Panc1 (cell line): ENCODE results near the gene SV2C. TPM values are rescaled to one million over a fixed set of nuclear protein-coding genes. Genes with fewer than 3 reads are reported as not detected.

Source experiments
- ATAC-seq: fragments of 200-7000 bp; cut with Tn5 transposase; 2 replicates; pipeline ENCODE4 v1.9.1; 2020; ENCODE audit warnings: mild to moderate bottlenecking, moderate library complexity
- BruUV-seq: library from RNA; stranded (reverse); fragments of 400-500 nt; replicated peaks from 2 replicates; lab custom pipeline; 2021; lab: Mats Ljungman, UMichigan
- CTCF ChIA-PET: fragments of 300-600 bp; sonication (Branson Sonifier 250); formaldehyde crosslinking; loops from one replicate; lab custom pipeline; 2022; ENCODE audit warnings: antibody characterized with exemption; lab: Charles Lee
- POLR2A ChIA-PET: fragments of 300-600 bp; sonication (Branson Sonifier 250); formaldehyde crosslinking; loops from one replicate; lab custom pipeline; 2022; ENCODE audit warnings: antibody characterized with exemption; lab: Charles Lee
- DNase-seq: peaks from one replicate; pipeline ENCODE4 v3.0.0-alpha.2; 2010; ENCODE audit warnings: low read depth, low spot score
- H3K27ac ChIP-seq: 2 replicates; pipeline ENCODE4 v1.5.1; 2011; ENCODE audit warnings: mild to moderate bottlenecking, low read length, inconsistent platforms
- H3K27me3 ChIP-seq: fragments of 200-500 bp; sonication (Bioruptor generic); 2 replicates; pipeline ENCODE4 v1.6.0; 2014; ENCODE audit warnings: low read length, inconsistent platforms; ENCODE audit not compliant: control insufficient read depth, insufficient read depth
- H3K36me3 ChIP-seq: fragments of 200-500 bp; sonication (Bioruptor generic); 2 replicates; pipeline ENCODE4 v1.5.1; 2014; ENCODE audit warnings: inconsistent platforms, mild to moderate bottlenecking, low read length, moderate library complexity; ENCODE audit not compliant: control insufficient read depth, insufficient read depth
- H3K4me1 ChIP-seq: 2 replicates; pipeline ENCODE4 v1.5.1; 2011; ENCODE audit warnings: inconsistent platforms, mild to moderate bottlenecking, low read length, moderate library complexity; ENCODE audit not compliant: control insufficient read depth, insufficient read depth
- H3K4me3 ChIP-seq, 2 experiments: 2 replicates each; pipeline ENCODE4 v1.5.1; 2011 to 2012; ENCODE audit warnings: low read depth in 2 of 2, low read length in 2 of 2, mild to moderate bottlenecking in 2 of 2, inconsistent platforms in 1 of 2, moderate library complexity in 1 of 2
- H3K9me3 ChIP-seq: fragments of 200-500 bp; sonication (Bioruptor generic); 2 replicates; pipeline ENCODE4 v1.5.1; 2014; ENCODE audit warnings: low read depth, mild to moderate bottlenecking, inconsistent platforms, low read length, moderate library complexity; ENCODE audit not compliant: control insufficient read depth, insufficient read depth
- CTCF ChIP-seq: fragments of 450-650 bp; IDR thresholded peaks from 2 replicates; pipeline ENCODE4 v1.5.1; 2017; ENCODE audit warnings: mild to moderate bottlenecking
- POLR2AphosphoS5 ChIP-seq: IDR thresholded peaks from 2 replicates; pipeline ENCODE4 v1.6.1; 2012; ENCODE audit warnings: mild to moderate bottlenecking, low read depth, low read length, moderate library complexity
- REST ChIP-seq, 2 experiments: IDR thresholded peaks; 2 replicates each; pipeline ENCODE4 v1.6.1; 2011 to 2012; ENCODE audit warnings: low read depth in 2 of 2, control low read depth in 1 of 2, low read length in 1 of 2, mild to moderate bottlenecking in 1 of 2, moderate library complexity in 1 of 2; ENCODE audit not compliant: insufficient read depth in 1 of 2
- SIN3A ChIP-seq: IDR thresholded peaks from 2 replicates; pipeline ENCODE4 v1.6.1; 2012; ENCODE audit warnings: low read depth, mild to moderate bottlenecking, low read length, moderate library complexity, borderline replicate concordance; ENCODE audit not compliant: insufficient read depth
- TCF7L2 ChIP-seq: IDR thresholded peaks from 2 replicates; pipeline ENCODE4 v1.6.1; 2011; ENCODE audit warnings: mild to moderate bottlenecking, low read depth, low read length, inconsistent platforms
- in situ Hi-C: cut with HindIII; loops from 2 replicates; pipeline ENCODE4 v1.10.0; 2016; ENCODE audit warnings: low sequenced_read_pairs, low pct_unique_long_range_greater_than_20kb
- intact Hi-C: fragments of 100-400 bp; cut with micrococcal nuclease; formaldehyde crosslinking; loops from one replicate; pipeline ENCODE4 v1.10.0; 2022; ENCODE audit not compliant: unreplicated experiment
- total RNA-seq: library from RNA; stranded (reverse); gene quantifications from one replicate; pipeline ENCODE4 v1.2.1, GENCODE V29; 2021; ENCODE audit not compliant: unreplicated experiment

SV2C gene
- total RNA-seq, 1 experiment from 2014 or later = not detected

- H3K27me3 ChIP-seq = peaks cover 5% of the 10 kb centered on the region
- H3K4me3 ChIP-seq = no peak overlapping the region
- H3K9me3 ChIP-seq = no peaks in the 10 kb centered on the region
- ChIA-PET POLR2A (no interaction called here), CTCF (no interaction called here)
- no peak for TF ChIP-seq POLR2AphosphoS5
- no peak for TF ChIP-seq SIN3A
- TF ChIP-seq REST (IDR thresholded peaks at IDR 0.05; ENCODE audit: insufficient read depth in 1 of 2, low read depth in 2 of 2, low read length in 1 of 2) = no peak
- in situ Hi-C loops = no loop called here
- H3K36me3 ChIP-seq = no peaks in the 10 kb centered on the region
- no TSS peak for BruUV-seq
- intact Hi-C loops = no loop called here
- no peaks in the 10 kb centered on the region for H3K4me1 ChIP-seq
- DNase-seq = no peak
- H3K27ac ChIP-seq = no peak overlapping the region
- no peak for ATAC-seq
Measured at GRCh38 chr5:76038212-76038611, 45.0 kb upstream of the SV2C start.

GRCh38 chr5:76040806-76041205, 42.4 kb upstream of the SV2C start:
- DNase-seq = no peak
- Histone ChIP-seq H3K36me3 (no peaks in the 10 kb centered on the region), H3K9me3 (no peaks in the 10 kb centered on the region), H3K4me1 (no peaks in the 10 kb centered on the region), H3K4me3 (no peak overlapping the region), H3K27me3 (peaks cover 5% of the 10 kb centered on the region), H3K27ac (no peak overlapping the region)
- BruUV-seq = no TSS peak
- in situ Hi-C loops (no loop called here), intact Hi-C loops (no loop called here)
- TF ChIP-seq TCF7L2 (no peak), POLR2AphosphoS5 (no peak), SIN3A (no peak), REST (IDR thresholded peaks at IDR 0.05; ENCODE audit: insufficient read depth in 1 of 2, low read depth in 2 of 2, low read length in 1 of 2) (no peak), CTCF (no peak)
- POLR2A ChIA-PET = no interaction called here
- CTCF ChIA-PET = no interaction called here
- no peak for ATAC-seq
